HuH-7 (cell line): Measurements from ENCODE around the gene C11orf24.
"Not testable (repeated sequence)": the region's sequence is repeated elsewhere in the genome, so short reads cannot be mapped to it uniquely, and the experiment has no call there.

ENCODE experiments used
- DNase-seq: peaks from one replicate; pipeline ENCODE4 v3.0.0; 2011; ENCODE audit warnings: low spot score

C11orf24 gene

DNA sequence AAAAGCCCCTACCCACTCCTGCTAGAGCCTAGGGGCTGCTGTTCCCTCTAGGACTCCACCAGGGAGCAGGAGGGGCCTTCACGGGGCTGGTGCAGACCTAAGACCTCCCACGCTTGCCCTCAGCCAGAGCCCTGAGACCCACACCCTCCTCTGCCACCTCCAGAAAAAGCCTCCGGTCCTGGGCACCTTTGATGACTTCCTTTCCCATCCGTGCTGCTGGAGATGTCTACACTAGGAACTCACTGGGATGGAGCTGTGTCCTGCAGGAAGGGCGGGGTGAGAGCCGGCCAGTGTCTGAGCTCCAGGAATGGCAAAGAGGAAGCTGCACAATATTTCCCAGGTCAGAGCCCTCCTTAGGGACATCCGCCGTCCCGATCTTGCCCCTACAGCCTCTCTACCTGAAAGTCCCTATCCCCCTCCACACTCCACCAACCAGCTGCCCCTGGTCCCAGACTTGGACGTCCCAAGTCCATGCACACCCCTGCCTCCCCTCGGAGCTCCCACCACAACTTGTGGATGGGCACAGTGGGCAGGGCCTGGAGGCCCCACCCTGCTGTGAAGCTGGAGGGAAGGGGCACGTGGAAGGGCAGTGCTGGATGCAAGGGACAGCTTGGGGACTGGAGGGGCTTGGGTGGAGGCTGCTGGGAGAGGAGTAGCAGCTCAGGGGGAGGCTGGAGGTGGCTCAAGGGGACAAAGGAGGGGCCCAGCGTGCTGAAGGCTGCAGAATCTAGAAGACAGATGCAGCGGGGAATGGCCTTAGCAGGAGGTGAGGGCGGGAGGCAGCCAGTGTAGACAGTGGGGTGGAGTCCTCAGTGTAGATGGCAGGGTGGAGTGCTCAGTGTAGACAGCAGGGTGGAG is 27.1 kb upstream of the C11orf24 start:
- DNase-seq, result peak; percentile 71

DNA sequence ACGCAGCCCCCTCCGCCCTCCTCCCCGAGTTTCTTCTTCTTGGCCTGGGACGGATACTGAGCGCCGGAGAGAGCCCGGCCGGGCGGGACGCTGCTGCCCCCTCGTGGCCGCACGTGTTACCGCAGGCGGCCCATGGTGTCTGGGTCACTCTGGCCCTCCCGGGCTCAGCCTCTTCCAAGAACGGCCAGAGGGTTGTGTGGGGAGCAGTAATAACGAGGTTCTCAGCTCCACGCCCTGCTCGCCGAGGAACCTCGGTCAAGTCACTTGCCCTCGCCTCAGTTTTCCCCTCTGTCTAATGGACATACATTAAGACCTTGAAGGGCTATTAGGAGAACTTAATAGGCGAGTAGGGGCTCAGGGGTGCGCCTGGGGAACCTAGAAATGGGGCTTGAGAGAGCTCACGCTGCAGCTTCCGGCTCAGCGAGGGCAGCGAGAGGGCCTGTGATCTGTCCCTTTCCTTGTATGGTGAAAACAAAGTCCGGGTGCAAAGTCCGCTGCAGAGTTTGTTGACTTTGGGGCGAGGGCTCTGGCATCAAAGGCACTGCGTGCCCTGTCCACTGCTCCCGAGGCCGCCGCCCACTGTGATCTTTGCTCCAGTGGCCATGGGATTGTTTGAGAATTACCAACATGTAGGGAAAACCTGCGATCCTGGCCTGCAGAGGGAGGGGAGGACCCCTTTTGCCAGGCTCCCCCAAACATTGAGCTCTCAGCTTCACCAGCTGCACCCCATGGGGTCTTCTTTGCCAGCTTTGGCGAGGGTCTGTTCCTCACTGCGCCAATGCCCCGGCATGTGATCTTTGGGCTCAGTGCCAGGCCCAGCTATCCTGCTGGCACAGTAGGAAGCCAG is 26.3 kb upstream of the C11orf24 start:
- peak; percentile 97 for DNase-seq

DNA sequence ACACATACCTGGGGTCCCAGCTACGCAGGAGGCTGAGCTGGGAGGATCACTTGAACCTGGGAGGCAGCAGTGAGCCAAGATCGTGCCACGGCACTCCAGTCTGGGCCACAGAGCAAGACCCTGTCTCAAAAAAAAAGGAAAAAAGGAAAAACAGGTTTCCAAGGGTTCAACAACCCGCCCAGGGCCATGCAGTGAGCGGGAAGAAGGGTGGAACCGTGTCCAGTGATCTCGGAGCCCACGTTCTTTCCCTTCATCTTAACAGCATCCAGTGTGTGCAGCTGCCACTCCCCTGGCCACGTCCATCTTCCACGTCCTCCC is 25.7 kb upstream of the C11orf24 start:
- DNase-seq, result no peak

GRCh38 chr11:68297052-68297378 is 25.2 kb upstream of the C11orf24 start:
- DNase-seq, result no peak

- no peak for DNase-seq
Observed at GRCh38 chr11:68296344-68297051, 24.7 kb upstream of the C11orf24 start.

DNA sequence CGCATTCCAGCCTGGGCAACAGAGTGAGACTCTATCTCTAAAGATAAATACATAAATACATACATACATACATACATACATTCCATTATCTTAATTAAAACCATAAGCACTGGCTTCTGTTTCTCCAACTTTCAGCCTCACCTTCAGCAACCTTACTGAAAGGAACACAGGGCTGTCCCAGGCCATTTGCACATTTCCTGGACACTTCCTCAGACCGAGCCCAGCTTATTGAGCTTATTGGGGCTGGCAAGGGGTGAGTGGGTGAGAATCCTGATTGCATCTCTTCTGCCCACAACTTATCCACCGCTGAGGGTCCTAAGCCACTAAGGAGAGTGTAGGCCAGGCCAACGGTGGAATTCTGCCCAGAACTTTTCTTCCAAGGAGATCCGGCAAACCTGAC is 24.2 kb upstream of the C11orf24 start:
- DNase-seq, result no peak

GRCh38 chr11:68295271-68295670 is 23.5 kb upstream of the C11orf24 start:
- no peak for DNase-seq

DNA sequence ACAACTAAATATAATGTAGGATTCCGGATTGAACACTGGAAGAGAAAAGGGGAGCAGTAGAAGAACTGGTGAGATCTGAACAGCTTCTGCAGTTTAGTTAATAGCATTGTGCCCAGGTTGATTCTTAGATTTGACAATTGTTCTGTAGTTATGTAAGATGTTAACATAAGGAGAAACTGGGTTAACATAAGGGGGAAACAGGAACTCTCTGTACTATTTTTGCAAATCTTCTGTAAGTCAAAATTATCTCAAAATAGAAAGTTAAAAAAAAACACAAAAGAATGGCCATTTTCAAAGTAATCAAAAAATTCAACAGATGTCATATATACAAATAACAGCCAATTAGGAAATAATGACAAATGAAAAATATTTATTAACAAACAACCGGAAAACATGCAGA is 21.9 kb upstream of the C11orf24 start:
- no peak for DNase-seq

DNA sequence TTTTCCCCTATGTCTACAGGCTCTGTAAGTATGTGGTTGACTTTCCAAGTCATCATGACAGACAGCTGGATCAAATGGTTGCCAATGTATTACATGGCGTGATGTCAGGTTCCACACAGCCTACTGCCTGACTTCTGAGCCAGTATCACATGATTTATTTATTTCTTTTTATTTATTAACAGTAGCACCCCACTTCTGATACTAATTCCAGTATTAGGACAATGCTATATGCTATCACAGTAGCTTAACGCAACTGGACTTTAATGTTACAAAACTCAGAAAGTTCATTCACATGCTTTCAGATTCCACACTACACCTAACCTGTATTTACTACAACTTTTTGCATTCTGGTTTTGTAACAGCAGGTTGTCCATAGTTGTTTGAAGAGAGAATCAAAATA is 17.7 kb upstream of the C11orf24 start:
- no peak for DNase-seq

GRCh38 chr11:68287419-68287818 is 15.6 kb upstream of the C11orf24 start:
- DNase-seq, result no peak

DNA sequence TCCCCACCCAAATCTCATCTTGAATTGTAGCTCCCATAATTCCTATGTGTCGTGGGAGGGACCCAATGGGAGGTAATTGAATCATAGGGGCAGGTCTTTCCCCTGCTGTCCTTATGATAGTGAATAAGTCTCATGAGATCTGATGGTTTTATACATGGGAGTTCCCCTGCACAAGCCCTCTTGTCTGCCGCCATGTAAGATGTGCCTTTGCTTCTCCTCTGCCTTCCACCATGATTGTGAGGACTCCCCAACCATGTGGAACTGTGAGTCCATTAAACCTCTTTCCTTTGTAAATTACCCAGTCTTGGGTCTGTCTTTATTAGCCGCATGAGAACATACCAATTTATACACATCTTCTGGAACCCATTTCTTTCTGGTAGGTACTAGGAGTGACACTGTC is 12.8 kb upstream of the C11orf24 start:
- DNase-seq, result not testable (repeated sequence)

GRCh38 chr11:68282861-68283230 is 11.1 kb upstream of the C11orf24 start:
- DNase-seq, result no peak

- DNase-seq, result no peak
Observed at GRCh38 chr11:68282141-68282860, 10.5 kb upstream of the C11orf24 start.

GRCh38 chr11:68279676-68280075 is 7.9 kb upstream of the C11orf24 start:
- no peak for DNase-seq

- no peak for DNase-seq
Observed at GRCh38 chr11:68276861-68277260, 5.1 kb upstream of the C11orf24 start.

DNA sequence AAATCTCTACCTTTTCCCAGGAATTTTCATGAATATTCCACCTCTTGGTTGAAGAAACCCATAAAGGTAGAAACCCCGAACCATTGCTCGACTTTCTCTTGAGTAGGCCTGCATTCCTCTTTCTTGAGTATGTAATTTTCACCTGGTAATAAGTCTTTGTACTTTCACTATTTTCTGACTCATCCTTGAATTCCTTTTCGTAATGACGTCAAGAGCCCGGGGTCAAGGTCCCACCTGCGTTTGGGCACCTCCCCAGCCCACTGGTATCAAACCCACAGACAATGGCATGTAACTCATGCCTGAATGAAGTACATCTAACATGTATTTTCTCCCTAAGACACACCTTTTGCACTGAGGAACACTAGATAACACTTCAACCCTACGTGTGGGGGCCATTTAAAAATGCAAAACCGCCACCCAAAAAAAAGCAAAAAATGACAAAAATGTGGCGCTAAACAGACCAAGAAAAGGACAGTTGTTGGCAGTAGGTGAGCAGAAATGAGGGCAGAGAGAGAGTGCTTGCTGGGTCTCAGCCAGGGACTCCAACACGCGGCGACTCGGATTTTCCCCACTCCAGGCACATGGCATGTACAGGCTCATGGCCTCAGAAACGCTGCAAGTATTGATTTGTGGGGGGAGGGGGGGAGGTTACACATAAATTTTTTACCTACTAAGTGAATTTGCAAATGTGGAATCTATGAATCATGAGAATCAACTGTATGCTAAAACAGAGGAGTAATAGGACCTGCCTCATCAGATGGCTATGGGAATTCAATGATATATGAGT is 4.1 kb upstream of the C11orf24 start:
- no peak for DNase-seq

GRCh38 chr11:68274306-68274705 is 2.5 kb upstream of the C11orf24 start:
- no peak for DNase-seq

DNA sequence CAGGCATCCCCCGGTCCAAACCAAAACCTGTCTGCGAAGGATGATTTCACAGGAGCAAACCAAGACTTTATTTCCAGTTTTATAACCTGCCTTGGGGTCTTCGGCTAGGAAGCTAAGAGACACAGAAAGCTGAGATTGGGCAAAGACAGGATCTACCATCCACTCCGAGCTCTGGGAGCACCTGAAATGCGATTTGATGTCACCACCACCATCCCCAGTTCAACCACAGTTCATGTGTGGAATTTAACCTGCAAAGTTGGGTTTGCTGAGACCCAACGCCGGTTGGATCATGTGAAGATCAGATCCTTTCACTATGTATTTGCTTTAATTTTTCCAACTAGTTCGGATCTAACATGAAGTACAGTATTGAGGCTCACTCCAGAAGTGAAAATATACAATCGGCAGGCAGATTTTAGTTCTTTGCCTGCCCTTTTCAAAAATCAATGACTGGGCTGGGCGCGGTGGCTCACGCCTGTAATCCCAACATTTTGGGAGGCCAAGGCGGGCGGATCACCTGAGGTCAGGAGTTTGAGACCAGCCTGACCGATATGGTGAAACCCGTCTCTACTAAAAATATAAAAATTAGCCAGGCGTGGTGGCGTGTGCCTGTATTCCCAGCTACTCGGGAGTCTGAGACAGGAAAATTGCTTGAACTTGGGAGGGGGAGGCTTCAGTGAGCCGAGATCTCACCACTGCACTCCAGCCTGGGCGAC is 1.4 kb upstream of the C11orf24 start:
- DNase-seq, result no peak

DNA sequence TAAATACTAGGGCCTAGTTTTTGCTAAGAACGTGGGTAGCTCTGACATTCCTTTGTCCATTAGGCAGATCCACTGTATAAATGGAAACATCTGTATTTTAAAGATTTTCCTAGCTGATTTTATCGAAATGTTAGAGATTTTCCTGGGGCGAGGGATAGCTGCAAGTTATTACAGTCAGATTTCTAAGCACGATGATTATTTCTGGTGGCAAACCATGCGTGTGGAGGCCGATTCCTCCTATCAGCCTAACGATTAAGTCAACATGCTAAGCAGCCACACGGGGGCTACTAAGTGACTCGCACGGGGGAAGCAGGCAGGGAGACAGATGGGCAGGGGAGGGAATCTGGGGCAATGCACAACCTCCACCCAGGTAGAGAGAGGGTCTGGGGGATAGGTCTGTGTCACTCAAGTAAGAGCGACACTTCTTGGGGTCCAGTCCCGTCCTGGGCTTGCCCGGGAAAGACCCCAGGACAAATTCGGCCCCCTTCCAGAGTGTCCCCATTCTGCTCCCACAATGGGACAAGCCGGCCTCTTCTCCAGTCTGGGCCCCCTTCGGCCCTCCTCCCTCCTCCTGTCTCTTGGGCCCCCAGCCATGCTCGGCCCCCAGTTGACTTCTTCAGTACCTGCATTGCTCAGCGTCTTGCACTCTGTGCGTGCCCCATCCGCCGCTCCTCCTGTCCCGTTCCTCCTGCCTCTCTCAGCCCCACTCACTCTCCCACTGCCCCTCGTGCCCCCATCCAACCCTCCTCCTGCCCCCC is 571 bp downstream of the C11orf24 start:
- DNase-seq, result peak; percentile 100
